GM12878 (cell line): Measurements from ENCODE around the gene DIP2C. TPM values are rescaled to one million over a fixed set of nuclear protein-coding genes. Genes with fewer than 3 reads are reported as not detected.

Source experiments
- ATAC-seq: fragments of 200-7000 bp; cut with Tn5 transposase; 3 replicates; pipeline ENCODE4 v1.9.1; 2020; ENCODE audit warnings: mild to moderate bottlenecking, moderate library complexity
- BruUV-seq: library from RNA; stranded (reverse); fragments of 400-500 nt; replicated peaks from 2 replicates; lab custom pipeline; 2021; lab: Mats Ljungman, UMichigan
- CTCF ChIA-PET: fragments of 300-600 bp; sonication (Branson Sonifier 250); formaldehyde crosslinking; extraction: SDS; loops from one replicate; lab custom pipeline; 2021; ENCODE audit warnings: inconsistent platforms; lab: Yijun Ruan, JAX
- POLR2A ChIA-PET: fragments of 350-600 bp; formaldehyde crosslinking; extraction: SDS; loops from one replicate; lab custom pipeline; 2021; ENCODE audit warnings: inconsistent platforms; lab: Charles Lee
- RAD21 ChIA-PET: fragments of 300-600 bp; sonication (Branson Sonifier 250); formaldehyde crosslinking; loops from one replicate; lab custom pipeline; 2023; ENCODE audit warnings: antibody characterized with exemption; ENCODE audit not compliant: unreplicated experiment; lab: Charles Lee
- SMC1A ChIA-PET: fragments of 300-600 bp; sonication (Branson Sonifier 250); formaldehyde crosslinking; loops from one replicate; lab custom pipeline; 2023; ENCODE audit not compliant: unreplicated experiment, uncharacterized antibody; lab: Charles Lee
- DNase-seq: peaks from one replicate; pipeline ENCODE4 v3.0.0-alpha.2; 2011; ENCODE audit warnings: low read depth, low spot score
- FAIRE-seq: peaks from 3 replicates; lab custom pipeline; 2011; peaks lifted over from hg19 to GRCh38; lab: Jason Lieb, UNC
- H2AFZ ChIP-seq: 2 replicates; pipeline ENCODE4 v1.6.0; 2011; ENCODE audit warnings: low read depth, low read length, control low read depth; ENCODE audit not compliant: control insufficient read depth
- H3K27ac ChIP-seq: 2 replicates; pipeline ENCODE4 v1.5.1; 2011; ENCODE audit warnings: control low read depth; ENCODE audit not compliant: control insufficient read depth, insufficient read depth
- H3K27me3 ChIP-seq, 2 experiments: replicated peaks in 1 of 2; 2 replicates each; pipeline versions ENCODE4 v1.6.0 to v1.6.1; 2011; ENCODE audit warnings: low read length in 1 of 2; ENCODE audit not compliant: control insufficient read depth in 2 of 2, insufficient read depth in 2 of 2
- H3K36me3 ChIP-seq, 2 experiments: 2 replicates each; pipeline ENCODE4 v1.5.1; 2011; ENCODE audit warnings: low read length in 1 of 2; ENCODE audit not compliant: control insufficient read depth in 2 of 2, insufficient read depth in 2 of 2
- H3K4me1 ChIP-seq: 2 replicates; pipeline ENCODE4 v1.6.1; 2011; ENCODE audit warnings: mild to moderate bottlenecking, low read length, moderate library complexity, mixed read lengths; ENCODE audit not compliant: control insufficient read depth, insufficient read depth
- H3K4me2 ChIP-seq: 2 replicates; pipeline ENCODE4 v1.6.0; 2011; ENCODE audit warnings: control low read depth; ENCODE audit not compliant: control insufficient read depth, insufficient read depth
- H3K4me3 ChIP-seq: fragments of 200-600 bp; sonication (generic); 2 replicates; pipeline ENCODE4 v1.5.1; 2016
- H3K79me2 ChIP-seq: 2 replicates; pipeline ENCODE4 v1.6.0; 2011; ENCODE audit warnings: low read length; ENCODE audit not compliant: control insufficient read depth, insufficient read depth
- H3K9ac ChIP-seq: 2 replicates; pipeline ENCODE4 v1.8.0; 2011; ENCODE audit warnings: low read length, control low read depth, mixed read lengths; ENCODE audit not compliant: control insufficient read depth, insufficient read depth
- H3K9me3 ChIP-seq: replicated peaks from 3 replicates; pipeline ENCODE4 v1.5.1; 2011; ENCODE audit warnings: mild to moderate bottlenecking, low read length; ENCODE audit not compliant: control insufficient read depth, insufficient read depth
- H4K20me1 ChIP-seq: 2 replicates; pipeline ENCODE4 v1.6.0; 2011; ENCODE audit not compliant: control insufficient read depth, insufficient read depth
- ATF7 ChIP-seq: fragments of 450-650 bp; IDR thresholded peaks from 2 replicates; pipeline ENCODE4 v1.6.1; 2016; ENCODE audit warnings: low read depth, mild to moderate bottlenecking
- BCL11A ChIP-seq: IDR thresholded peaks from 2 replicates; pipeline ENCODE4 v1.6.1; 2011; ENCODE audit warnings: low read depth, low read length
- BCLAF1 ChIP-seq: fragments of 450-650 bp; IDR thresholded peaks from 2 replicates; pipeline ENCODE4 v1.6.1; 2017; ENCODE audit warnings: antibody characterized with exemption, mild to moderate bottlenecking, moderate library complexity
- BMI1 ChIP-seq: fragments of 450-650 bp; IDR thresholded peaks from 2 replicates; pipeline ENCODE4 v1.6.1; 2016; ENCODE audit warnings: mild to moderate bottlenecking, moderate library complexity, borderline replicate concordance
- LARP7 ChIP-seq: fragments of 450-650 bp; IDR thresholded peaks from 2 replicates; pipeline ENCODE4 v1.6.1; 2017; ENCODE audit warnings: mild to moderate bottlenecking
- MYC ChIP-seq: IDR thresholded peaks from 2 replicates; pipeline ENCODE4 v1.6.1; 2011; ENCODE audit warnings: mild to moderate bottlenecking, low read length, moderate library complexity, inconsistent platforms; ENCODE audit not compliant: insufficient read depth, insufficient replicate concordance, insufficient read length, severe bottlenecking
- NFYB ChIP-seq: IDR thresholded peaks from 2 replicates; pipeline ENCODE4 v1.6.1; 2011; ENCODE audit warnings: low read depth, mild to moderate bottlenecking, low read length, improper control_type of control experiment, moderate library complexity; ENCODE audit not compliant: insufficient read depth
- NKRF ChIP-seq: fragments of 450-650 bp; conservative IDR thresholded peaks from 2 replicates; pipeline ENCODE4 v1.6.1; 2017; ENCODE audit warnings: mild to moderate bottlenecking, moderate library complexity
- NR2F1 ChIP-seq: fragments of 450-650 bp; conservative IDR thresholded peaks from 2 replicates; pipeline ENCODE4 v1.6.1; 2017; ENCODE audit warnings: mild to moderate bottlenecking
- SREBF1 ChIP-seq: IDR thresholded peaks from 2 replicates; pipeline ENCODE4 v1.6.1; 2012; ENCODE audit warnings: mild to moderate bottlenecking, low read length
- ZBTB33 ChIP-seq: fragments of 450-650 bp; IDR thresholded peaks from 2 replicates; pipeline ENCODE4 v1.6.1; 2017; ENCODE audit warnings: mild to moderate bottlenecking
- ZNF592 ChIP-seq: fragments of 450-650 bp; IDR thresholded peaks from 2 replicates; pipeline ENCODE4 v1.6.1; 2017; ENCODE audit warnings: mild to moderate bottlenecking, moderate library complexity
- ZNF622 ChIP-seq: fragments of 450-650 bp; IDR thresholded peaks from 2 replicates; pipeline ENCODE4 v1.6.1; 2017; ENCODE audit warnings: mild to moderate bottlenecking, inconsistent platforms
- WGBS: methylation state at CpG from one replicate; pipeline ENCODE4 v1.1.6; 2016; ENCODE audit warnings: low lambda C conversion rate; ENCODE audit not compliant: insufficient replicate concordance, insufficient coverage; ENCODE audit errors: missing lambda C conversion rate; 5-methylcytosine and 5-hydroxymethylcytosine counted together
- in situ Hi-C: fragments of 300-500 bp; cut with MboI; formaldehyde crosslinking; loops from 9 replicates; pipeline ENCODE4 v1.14.3; 2018; ENCODE audit warnings: mixed read lengths
- intact Hi-C: fragments of 100-400 bp; cut with micrococcal nuclease; formaldehyde crosslinking; loops from one replicate; pipeline ENCODE4 v1.14.2; 2022; ENCODE audit not compliant: unreplicated experiment
- polyA plus RNA-seq, 11 experiments: library from polyadenylated mRNA; depleted of rRNA in 4 of 11; unstranded in 6 of 11; stranded (reverse) in 5 of 11; fragments of >200 nt; fragmentation: Nextera tagmentation in 4 of 11; fragmentation: Illumina TruSeq in 1 of 11; extraction: Ambion mirVana in 4 of 11; extraction: Trizol in 1 of 11; gene quantifications; 1 replicate in 1 of 11; 2 replicates in 10 of 11; pipeline versions ENCODE4 v1.2.1 to v1.2.3, GENCODE V29; 2011 to 2016; ENCODE audit warnings: inconsistent platforms in 2 of 11, missing spikeins in 2 of 11, low read depth in 1 of 11
- total RNA-seq, 4 experiments: library from RNA; depleted of rRNA in 3 of 4; stranded (reverse); fragments of >200 nt in 3 of 4; fragmentation: Illumina TruSeq in 1 of 4; extraction: Trizol in 1 of 4; gene quantifications; 2 replicates each; pipeline versions ENCODE4 v1.2.1 to v1.2.3, GENCODE V29; 2013 to 2021

The DIP2C gene
- total and polyA plus RNA-seq, 10 of the 15 experiments (the other 5 are each of a cell fraction or from before 2014, with no cell fraction given) = 0.01 to 0.10 (median 0.06) TPM

- TF ChIP-seq ZNF592 (no peak), LARP7 (no peak), BMI1 (no peak)
- TF ChIP-seq, all 136 proteins: peak for 0
Measured at GRCh38 chr10:593016-593415, 96.5 kb downstream of the DIP2C start (continued).

- FAIRE-seq (no peak), ATAC-seq (no peak), DNase-seq (no peak)
- Histone ChIP-seq H3K79me2 (no peaks in the 10 kb centered on the region), H4K20me1 (no peaks in the 10 kb centered on the region), H3K4me3 (no peak overlapping the region), H3K27ac (no peak overlapping the region), H3K27me3 (no peaks in the 10 kb centered on the region; a peak in 1 of 4 replicates), H3K4me1 (no peaks in the 10 kb centered on the region), H3K36me3 (no peaks in the 10 kb centered on the region), H3K4me2 (no peak overlapping the region), H2AFZ (no peak overlapping the region), H3K9me3 (no peaks in the 10 kb centered on the region), H3K9ac (no peak overlapping the region)
- in situ Hi-C loops = no loop called here
- CTCF ChIA-PET = no interaction called here
- WGBS = 29% methylated on average over 11 of the region's 11 CpGs
- POLR2A ChIA-PET = no interaction called here
- RAD21 ChIA-PET = no interaction called here
- SMC1A ChIA-PET = no interaction called here
- no TSS peak for BruUV-seq
- intact Hi-C loops = no loop called here
- TF ChIP-seq NFYB (no peak), ZBTB33 (no peak), ZNF622 (no peak), ATF7 (no peak), SREBF1 (no peak), NKRF (no peak), BCLAF1 (no peak), MYC (no peak), NR2F1 (no peak), BCL11A (no peak)
Measured at GRCh38 chr10:591646-592045, 97.8 kb downstream of the DIP2C start.
